ENCODE data around the gene VMP1.

- TF ChIP-seq CTCF (conservative IDR thresholded peaks at IDR 0.05 in 1 of 2, IDR thresholded peaks at IDR 0.05 in 1 of 2; ENCODE audit: extremely low read depth in 1 of 2, insufficient read depth in 1 of 2, low read depth in 1 of 2, low read length in 2 of 2) (no peak), EZH2 (IDR thresholded peaks at IDR 0.05; ENCODE audit: borderline replicate concordance, low read length) (no peak)
Measured at GRCh38 chr17:59688008-59688407, 19.4 kb upstream of the VMP1 start.
